Choroid plexus epithelial cell (primary cell): ENCODE results near the gene MAGED2.
A peak's percentile ranks its signal among the peaks of the same experiment; 100 is the strongest.
"Not testable (repeated sequence)": the region's sequence is repeated elsewhere in the genome, so short reads cannot be mapped to it uniquely, and the experiment has no call there.

Experiments used
- DNase-seq: peaks from one replicate; pipeline ENCODE4 v3.0.0-alpha.2; 2010; ENCODE audit warnings: low read depth
- H3K4me3 ChIP-seq: 2 replicates; pipeline ENCODE4 v1.5.1; 2011; ENCODE audit warnings: low read depth, mild to moderate bottlenecking, control low read depth, low read length, moderate library complexity
- CTCF ChIP-seq: conservative IDR thresholded peaks from 2 replicates; pipeline ENCODE4 v1.5.1; 2011; ENCODE audit warnings: low read depth, mild to moderate bottlenecking, control low read depth, inconsistent platforms, low read length, moderate library complexity

The MAGED2 gene

DNA sequence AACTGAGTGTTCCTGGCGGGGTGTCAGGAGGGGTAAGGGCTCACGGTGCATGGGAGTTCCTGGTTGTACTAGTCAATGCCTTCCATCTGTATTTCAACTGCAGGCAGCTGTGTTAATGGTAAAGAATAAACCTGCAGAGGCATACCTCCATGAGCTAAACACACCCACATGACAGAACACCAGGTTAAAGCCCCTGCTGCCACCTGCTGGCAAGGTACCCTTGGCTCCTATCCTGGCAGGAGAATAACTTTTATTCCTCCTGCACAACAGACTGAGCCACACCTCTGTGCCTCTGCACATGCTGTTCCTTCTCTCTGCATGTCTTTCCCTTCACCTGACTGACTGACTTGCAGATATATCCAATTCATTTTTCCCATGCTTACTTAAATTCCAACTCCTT, 20.6 kb upstream of the MAGED2 start:
- no peak overlapping the region for H3K4me3 ChIP-seq
- TF ChIP-seq CTCF, result peak; percentile 27
- DNase-seq, result no peak

- no peak for TF ChIP-seq CTCF
- DNase-seq, result no peak
- H3K4me3 ChIP-seq, result no peak overlapping the region
Observed at GRCh38 chrX:54788446-54788845, 19.1 kb upstream of the MAGED2 start.

DNA sequence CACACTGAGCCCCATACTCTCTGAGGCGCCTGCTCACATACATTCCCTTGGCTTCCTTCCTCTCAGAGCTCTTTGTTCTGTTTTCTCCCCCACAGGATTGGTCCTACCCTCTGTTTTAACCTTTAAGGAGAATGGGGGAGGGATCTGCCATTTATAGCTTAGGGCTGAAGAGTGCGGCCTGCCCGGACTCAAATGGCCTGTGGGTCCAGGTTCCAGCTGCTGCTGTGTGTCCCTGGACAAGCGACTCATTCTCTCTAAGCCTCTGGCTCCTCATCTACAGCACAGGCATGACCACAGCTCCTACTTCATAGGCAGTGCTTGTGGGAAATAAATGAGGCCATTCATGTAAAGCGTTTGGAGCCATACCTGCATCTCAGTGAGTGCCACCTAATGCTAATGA, 18.1 kb upstream of the MAGED2 start:
- DNase-seq, H3K4me3 ChIP-seq: not testable (repeated sequence)

DNA sequence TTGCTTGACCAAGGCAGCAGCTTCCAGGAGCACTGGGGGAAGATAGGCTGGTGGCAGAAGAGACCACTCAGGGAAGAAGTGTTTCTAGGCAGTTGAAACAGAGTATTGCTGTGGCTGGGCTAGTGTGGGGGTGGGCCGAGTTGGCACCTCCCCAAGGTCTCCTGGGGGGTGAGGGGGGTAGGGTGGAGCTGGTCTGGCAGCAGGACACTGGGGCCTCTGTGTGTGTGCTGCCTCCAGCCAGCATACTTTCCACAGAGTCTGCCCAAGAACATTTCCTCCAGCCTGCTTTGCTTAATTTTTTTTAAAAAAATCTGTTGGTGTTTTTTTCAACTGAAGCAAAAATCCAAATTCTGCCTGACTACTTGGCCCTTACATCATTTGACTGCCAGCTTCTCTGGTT, 13.5 kb upstream of the MAGED2 start:
- DNase-seq, result no peak
- TF ChIP-seq CTCF, result no peak
- H3K4me3 ChIP-seq, result no peak overlapping the region

GRCh38 chrX:54794795-54795194, 12.8 kb upstream of the MAGED2 start:
- DNase-seq, result no peak
- H3K4me3 ChIP-seq, result no peak overlapping the region
- no peak for TF ChIP-seq CTCF

- no peak for DNase-seq
- no peak within 1 kb of the TSS for H3K4me3 ChIP-seq
Observed at GRCh38 chrX:54798137-54798536, 9.4 kb upstream of the MAGED2 start, which contains the start of gene ITIH6. Gene ITIH6, minus strand, starts transcription at chrX:54798255. Its CDS starts 45 bp downstream, at chrX:54798210.

GRCh38 chrX:54799046-54799445, 8.5 kb upstream of the MAGED2 start:
- TF ChIP-seq CTCF, result no peak
- H3K4me3 ChIP-seq, result no peak overlapping the region
- DNase-seq, result no peak

More at GRCh38 chrX:54798137-54798536, 9.4 kb upstream of the MAGED2 start, which contains the start of gene ITIH6:
- TF ChIP-seq CTCF, result no peak
